Endothelial cell of umbilical vein (primary cell): ENCODE measurements around the gene TMCC2. TPM values are rescaled to one million over a fixed set of nuclear protein-coding genes. Genes with fewer than 3 reads are reported as not detected.

Experiments used
- BruUV-seq: library from RNA; stranded (reverse); fragments of 400-500 nt; replicated peaks from 2 replicates; lab custom pipeline; 2021; lab: Mats Ljungman, UMichigan
- CTCF ChIA-PET: fragments of 300-600, 350-600 bp; sonication (Branson Sonifier 250); formaldehyde crosslinking; loops from one replicate; lab custom pipeline; 2021; ENCODE audit warnings: antibody characterized with exemption, inconsistent platforms; lab: Charles Lee
- POLR2A ChIA-PET: fragments of 300-600, 350-600 bp; sonication (Branson Sonifier 250); formaldehyde crosslinking; loops from one replicate; lab custom pipeline; 2021; ENCODE audit warnings: antibody characterized with exemption, inconsistent platforms; lab: Charles Lee
- DNase-seq: peaks from one replicate; pipeline ENCODE4 v3.0.0-alpha.2; 2011; ENCODE audit warnings: low read depth, low spot score
- FAIRE-seq: peaks from 2 replicates; lab custom pipeline; 2011; peaks lifted over from hg19 to GRCh38; lab: Jason Lieb, UNC
- H2AFZ ChIP-seq: 2 replicates; pipeline ENCODE4 v1.6.0; 2012; ENCODE audit warnings: low read depth, low read length, control low read depth, inconsistent platforms
- H3K27ac ChIP-seq: 2 replicates; pipeline ENCODE4 v1.5.1; 2011; ENCODE audit warnings: low read depth, mild to moderate bottlenecking, control low read depth, low read length, moderate library complexity; ENCODE audit not compliant: insufficient read depth
- H3K27me3 ChIP-seq, 2 experiments: 2 replicates each; pipeline versions ENCODE4 v1.6.0 to v1.6.1; 2011; ENCODE audit warnings: low read length in 2 of 2, mixed read lengths in 1 of 2; ENCODE audit not compliant: control insufficient read depth in 2 of 2, insufficient read depth in 2 of 2
- H3K36me3 ChIP-seq, 2 experiments: 2 replicates in 1 of 2; 3 replicates in 1 of 2; pipeline ENCODE4 v1.5.1; 2011; ENCODE audit warnings: low read length in 2 of 2, mild to moderate bottlenecking in 1 of 2, moderate library complexity in 1 of 2; ENCODE audit not compliant: control insufficient read depth in 2 of 2, insufficient read depth in 2 of 2; ENCODE audit errors: extremely low read depth in 1 of 2
- H3K4me1 ChIP-seq: 3 replicates; pipeline ENCODE4 v1.5.1; 2011; ENCODE audit warnings: mild to moderate bottlenecking, low read length; ENCODE audit not compliant: control insufficient read depth, insufficient read depth; ENCODE audit errors: extremely low read depth
- H3K4me2 ChIP-seq: 2 replicates; pipeline ENCODE4 v1.6.1; 2011; ENCODE audit warnings: low read length, control low read depth, mixed read lengths; ENCODE audit not compliant: insufficient read depth
- H3K4me3 ChIP-seq, 3 experiments: fragments of 200-600 bp in 1 of 3; sonication (generic), shearing (Covaris generic) in 1 of 3; replicated peaks in 1 of 3; 2 replicates each; pipeline ENCODE4 v1.5.1; 2011 to 2016; ENCODE audit warnings: control low read depth in 3 of 3, low read length in 3 of 3, mild to moderate bottlenecking in 2 of 3, inconsistent platforms in 1 of 3, low read depth in 1 of 3, moderate library complexity in 1 of 3; ENCODE audit not compliant: insufficient read depth in 1 of 3
- H3K79me2 ChIP-seq: 2 replicates; pipeline ENCODE4 v1.6.0; 2012; ENCODE audit warnings: low read length, inconsistent platforms; ENCODE audit not compliant: control insufficient read depth, insufficient read depth
- H3K9ac ChIP-seq: replicated peaks from 2 replicates; pipeline ENCODE3; 2011; ENCODE audit warnings: low read length, control low read depth; ENCODE audit not compliant: insufficient read depth; ENCODE audit errors: extremely low read depth
- H3K9me1 ChIP-seq: replicated peaks from 3 replicates; pipeline ENCODE4 v1.6.0; 2011; ENCODE audit warnings: mild to moderate bottlenecking, low read length; ENCODE audit not compliant: control insufficient read depth, insufficient read depth; ENCODE audit errors: extremely low read depth
- H3K9me3 ChIP-seq: replicated peaks from 2 replicates; pipeline ENCODE4 v1.5.1; 2012; ENCODE audit warnings: low read length, inconsistent platforms; ENCODE audit not compliant: control insufficient read depth, insufficient read depth
- H4K20me1 ChIP-seq: replicated peaks from 2 replicates; pipeline ENCODE3; 2011; ENCODE audit warnings: mild to moderate bottlenecking, low read length; ENCODE audit not compliant: control insufficient read depth, insufficient read depth; ENCODE audit errors: extremely low read depth
- CTCF ChIP-seq, 2 donors: IDR thresholded peaks; 1 replicate in 1 of 2; 2 replicates in 1 of 2; pipeline ENCODE4 v1.5.1; 2011; ENCODE audit warnings: low read length in 2 of 2, mild to moderate bottlenecking in 2 of 2, moderate library complexity in 2 of 2, control low read depth in 1 of 2, inconsistent platforms in 1 of 2, low read depth in 1 of 2; ENCODE audit not compliant: insufficient read depth in 1 of 2; ENCODE audit errors: extremely low read depth in 1 of 2
- EZH2 ChIP-seq: IDR thresholded peaks from 2 replicates; pipeline ENCODE4 v1.6.1; 2012; ENCODE audit warnings: borderline replicate concordance, low read depth, mild to moderate bottlenecking, moderate library complexity, low read length, inconsistent platforms; ENCODE audit not compliant: severe bottlenecking
- FOS ChIP-seq: IDR thresholded peaks from 2 replicates; pipeline ENCODE4 v1.6.1; 2011; ENCODE audit warnings: mild to moderate bottlenecking, low read length, moderate library complexity, borderline replicate concordance; ENCODE audit not compliant: insufficient read depth
- GATA2 ChIP-seq: IDR thresholded peaks from 2 replicates; pipeline ENCODE4 v1.7.0; 2011; ENCODE audit warnings: low read depth, mild to moderate bottlenecking, moderate library complexity, mixed read lengths, low read length; ENCODE audit not compliant: insufficient read length, insufficient read depth
- JUN ChIP-seq: IDR thresholded peaks from 2 replicates; pipeline ENCODE4 v1.6.1; 2011; ENCODE audit warnings: borderline replicate concordance, low read depth; ENCODE audit not compliant: insufficient read length, insufficient read depth
- MYC ChIP-seq: IDR thresholded peaks from one replicate; pipeline ENCODE4 v1.6.1; 2011; ENCODE audit warnings: mild to moderate bottlenecking, low read depth, low read length
- POLR2A ChIP-seq: IDR thresholded peaks from 2 replicates; pipeline ENCODE4 v1.6.1; 2012; ENCODE audit warnings: low read depth, mild to moderate bottlenecking, control low read depth, low read length
- POLR2AphosphoS5 ChIP-seq: IDR thresholded peaks from 2 replicates; pipeline ENCODE4 v1.6.1; 2012; ENCODE audit warnings: low read depth, mild to moderate bottlenecking, control low read depth, low read length, moderate library complexity; ENCODE audit not compliant: insufficient read depth
- dilution Hi-C: fragments of 300-500 bp; cut with MboI; formaldehyde crosslinking; loops from one replicate; pipeline ENCODE4 v1.15.0; 2019; ENCODE audit warnings: low sequenced_read_pairs; ENCODE audit not compliant: extremely low pct_ligation_motif_present
- intact Hi-C: fragments of 100-400 bp; cut with micrococcal nuclease; formaldehyde crosslinking; loops from one replicate; pipeline ENCODE4 v1.10.0; 2022
- polyA plus RNA-seq, 4 experiments: library from polyadenylated mRNA; depleted of rRNA in 3 of 4; stranded (reverse) in 3 of 4; unstranded in 1 of 4; fragments of >200 nt; gene quantifications; 2 replicates each; pipeline versions ENCODE4 v1.2.1 to v1.2.3, GENCODE V29; 2011 to 2012; ENCODE audit warnings: missing spikeins in 1 of 4
- total RNA-seq: library from RNA; stranded (reverse); gene quantifications from 2 replicates; pipeline ENCODE4 v1.2.3, GENCODE V29; 2021
- TF ChIP-seq, protein P1 (sequence below): IDR thresholded peaks from 2 replicates; pipeline ENCODE4 v1.6.1; 2011; ENCODE audit not compliant: insufficient read depth, insufficient read length

The TMCC2 gene
- total and polyA plus RNA-seq, 2 donors (not counting 3 experiments of a cell fraction or from before 2014, with no cell fraction given): 2.0 to 2.1 TPM

DNA sequence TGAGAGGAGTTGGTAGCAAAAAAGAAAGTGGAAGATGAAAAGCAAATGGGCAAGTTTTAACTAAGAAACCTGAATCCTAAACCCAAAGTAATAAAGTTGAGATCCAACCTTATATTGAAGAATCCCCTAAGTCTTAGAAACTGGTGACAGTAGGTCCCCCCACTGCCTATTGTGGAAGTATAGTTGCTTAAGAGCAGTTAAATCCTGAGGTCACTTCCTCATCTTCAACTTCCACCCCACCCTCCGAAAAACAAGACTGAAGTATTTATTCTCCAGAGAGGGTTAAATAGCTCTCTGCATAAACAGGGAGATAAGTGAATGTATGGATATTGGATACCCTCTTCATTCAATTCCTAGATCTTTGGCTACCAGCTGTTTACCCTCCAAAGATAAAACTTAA is 13.0 kb upstream of the TMCC2 start:
- no peak overlapping the region for H2AFZ ChIP-seq
- H3K27ac ChIP-seq: no peak overlapping the region
- no peaks in the 10 kb centered on the region for H4K20me1 ChIP-seq
- no peak for FAIRE-seq
- CTCF ChIA-PET: interaction anchor here (1.2 kb wide), 1 partner anchor 9 kb away, joined by 3 read pairs; no protein-coding TSS in a partner anchor
- intact Hi-C loops (no loop called here), dilution Hi-C loops (no loop called here)
- H3K9ac ChIP-seq: no peak overlapping the region
- no TSS peak for BruUV-seq
- peaks cover 7% of the 10 kb centered on the region for H3K4me1 ChIP-seq
- POLR2A ChIA-PET: no interaction called here
- H3K27me3 ChIP-seq: peaks cover 14 to 24% of the 10 kb centered on the region in 2 experiments
- H3K9me3 ChIP-seq: no peaks in the 10 kb centered on the region
- no peak for DNase-seq
- H3K4me2 ChIP-seq: no peak overlapping the region
- H3K9me1 ChIP-seq: no peaks in the 10 kb centered on the region
- no peaks in the 10 kb centered on the region for H3K36me3 ChIP-seq
- TF ChIP-seq POLR2A (no peak), MYC (no peak), CTCF (IDR thresholded peaks at IDR 0.05; ENCODE audit: extremely low read depth in 1 of 2, insufficient read depth in 1 of 2, low read depth in 1 of 2, low read length in 2 of 2) (no peak), GATA2 (no peak), JUN (no peak), EZH2 (no peak), FOS (no peak), POLR2AphosphoS5 (no peak)
- TF ChIP-seq, protein P1, sequence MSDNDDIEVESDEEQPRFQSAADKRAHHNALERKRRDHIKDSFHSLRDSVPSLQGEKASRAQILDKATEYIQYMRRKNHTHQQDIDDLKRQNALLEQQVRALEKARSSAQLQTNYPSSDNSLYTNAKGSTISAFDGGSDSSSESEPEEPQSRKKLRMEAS: no peak
- no peak overlapping the region for H3K4me3 ChIP-seq
- peaks cover 10% of the 10 kb centered on the region for H3K79me2 ChIP-seq
